HepG2 (cell line): ENCODE results near the gene L3MBTL1. TPM values are rescaled to one million over a fixed set of nuclear protein-coding genes. Genes with fewer than 3 reads are reported as not detected.

Experiments
- ARNT ChIP-seq: fragments of 450-650 bp; IDR thresholded peaks from 2 replicates; pipeline ENCODE4 v1.6.1; 2017
- ATF1 ChIP-seq: IDR thresholded peaks from 2 replicates; pipeline ENCODE4 v1.6.1; 2016; ENCODE audit warnings: mild to moderate bottlenecking, control low read depth
- ATF7 ChIP-seq, 2 experiments: fragments of 450-650 bp in 1 of 2; sonication (generic) in 1 of 2; formaldehyde crosslinking in 1 of 2; IDR thresholded peaks; 2 replicates each; pipeline versions ENCODE4 v1.4.0 to v1.6.1; 2016 to 2020; ENCODE audit warnings: antibody characterized with exemption in 1 of 2, mild to moderate bottlenecking in 1 of 2, missing genetic modification reagents in 1 of 2
- BRF2 ChIP-seq: sonication (generic); formaldehyde crosslinking; IDR thresholded peaks from 2 replicates; pipeline ENCODE4 v1.8.1; 2022; ENCODE audit warnings: mild to moderate bottlenecking, missing genetic modification reagents
- CREB1 ChIP-seq, 2 experiments: fragments of 450-650 bp in 1 of 2; IDR thresholded peaks; 2 replicates each; pipeline ENCODE4 v1.6.1; 2016 to 2017; ENCODE audit warnings: control low read depth in 1 of 2, mild to moderate bottlenecking in 1 of 2, missing compliant biosample characterization in 1 of 2, missing genetic modification characterization in 1 of 2
- E2F2 ChIP-seq: sonication (generic); formaldehyde crosslinking; IDR thresholded peaks from 2 replicates; pipeline ENCODE4 v1.4.0; 2020; ENCODE audit warnings: missing genetic modification reagents, borderline replicate concordance
- ETV6 ChIP-seq: sonication (generic); formaldehyde crosslinking; conservative IDR thresholded peaks from 2 replicates; pipeline ENCODE4 v1.4.0; 2020; ENCODE audit warnings: missing genetic modification reagents
- IRF2 ChIP-seq: IDR thresholded peaks from 2 replicates; pipeline ENCODE4 v1.6.1; 2018; ENCODE audit warnings: missing genetic modification reagents, missing compliant biosample characterization
- KDM4B ChIP-seq: sonication (generic); formaldehyde crosslinking; IDR thresholded peaks from 2 replicates; pipeline ENCODE4 v1.4.0; 2020; ENCODE audit warnings: missing genetic modification reagents
- POLR2G ChIP-seq: fragments of 200-400 bp; formaldehyde crosslinking; IDR thresholded peaks from 2 replicates; pipeline ENCODE4 v1.6.1; 2018; ENCODE audit warnings: mild to moderate bottlenecking, low read depth, low read length, moderate library complexity
- SATB2 ChIP-seq: sonication (generic); formaldehyde crosslinking; IDR thresholded peaks from 2 replicates; pipeline ENCODE4 v1.5.0; 2020; ENCODE audit warnings: missing genetic modification reagents
- U2AF2 ChIP-seq: fragments of 200-400 bp; formaldehyde crosslinking; IDR thresholded peaks from 2 replicates; pipeline ENCODE4 v1.6.1; 2017; ENCODE audit warnings: low read depth, mild to moderate bottlenecking, low read length
- ZC3H13 ChIP-seq: sonication (generic); formaldehyde crosslinking; IDR thresholded peaks from 2 replicates; pipeline ENCODE4 v1.8.1; 2023; ENCODE audit warnings: mild to moderate bottlenecking, missing genetic modification reagents, moderate library complexity
- ZFAT ChIP-seq: sonication (generic); formaldehyde crosslinking; conservative IDR thresholded peaks from 2 replicates; pipeline ENCODE4 v1.8.1; 2023; ENCODE audit warnings: missing genetic modification reagents, inconsistent platforms
- ZMAT3 ChIP-seq: sonication (generic); formaldehyde crosslinking; conservative IDR thresholded peaks from 2 replicates; pipeline ENCODE4 v1.7.0; 2021; ENCODE audit warnings: missing genetic modification reagents
- ZMYM4 ChIP-seq: sonication (generic); formaldehyde crosslinking; IDR thresholded peaks from 2 replicates; pipeline ENCODE4 v1.8.1; 2023; ENCODE audit warnings: mild to moderate bottlenecking, missing genetic modification reagents
- ZNF235 ChIP-seq: sonication (generic); formaldehyde crosslinking; IDR thresholded peaks from 2 replicates; pipeline ENCODE4 v1.8.1; 2023; ENCODE audit warnings: mild to moderate bottlenecking, missing genetic modification reagents, borderline replicate concordance
- ZNF337 ChIP-seq: sonication (generic); formaldehyde crosslinking; IDR thresholded peaks from 2 replicates; pipeline ENCODE4 v1.5.1; 2020; ENCODE audit warnings: missing genetic modification reagents, low read depth, mild to moderate bottlenecking, borderline replicate concordance
- ZNF703 ChIP-seq: sonication (generic); formaldehyde crosslinking; IDR thresholded peaks from 2 replicates; pipeline ENCODE4 v1.5.1; 2020; ENCODE audit warnings: missing genetic modification reagents, mild to moderate bottlenecking, moderate library complexity, borderline replicate concordance
- ZNF768 ChIP-seq: sonication (generic); formaldehyde crosslinking; IDR thresholded peaks from 2 replicates; pipeline ENCODE4 v1.4.0; 2020; ENCODE audit warnings: missing genetic modification reagents
- polyA plus RNA-seq, 8 experiments: library from polyadenylated mRNA; depleted of rRNA in 3 of 8; stranded (reverse) in 7 of 8; unstranded in 1 of 8; fragments of >200 nt; fragmentation: Illumina TruSeq in 4 of 8; extraction: Trizol in 4 of 8; gene quantifications; 2 replicates each; pipeline versions ENCODE4 v1.2.1 to v1.2.3, GENCODE V29; 2011 to 2016; ENCODE audit warnings: low read depth in 4 of 8, missing spikeins in 1 of 8, mixed read lengths in 1 of 8; ENCODE audit not compliant: insufficient read depth in 1 of 8
- total RNA-seq, 5 experiments: library from RNA; depleted of rRNA; stranded (reverse); fragments of >200 nt; fragmentation: Illumina TruSeq; extraction: Trizol; gene quantifications; 2 replicates each; pipeline ENCODE4 v1.2.3, GENCODE V29; 2016; ENCODE audit warnings: low read depth in 1 of 5
- TF ChIP-seq, protein P1 (sequence below): sonication (generic); formaldehyde crosslinking; IDR thresholded peaks from 2 replicates; pipeline ENCODE4 v1.4.0; 2020; ENCODE audit warnings: missing genetic modification reagents

L3MBTL1 gene
- total and polyA plus RNA-seq, 2 of the 13 experiments (the other 11 are each of a cell fraction or from before 2014, with no cell fraction given) = 9.0 to 17.8 TPM

DNA sequence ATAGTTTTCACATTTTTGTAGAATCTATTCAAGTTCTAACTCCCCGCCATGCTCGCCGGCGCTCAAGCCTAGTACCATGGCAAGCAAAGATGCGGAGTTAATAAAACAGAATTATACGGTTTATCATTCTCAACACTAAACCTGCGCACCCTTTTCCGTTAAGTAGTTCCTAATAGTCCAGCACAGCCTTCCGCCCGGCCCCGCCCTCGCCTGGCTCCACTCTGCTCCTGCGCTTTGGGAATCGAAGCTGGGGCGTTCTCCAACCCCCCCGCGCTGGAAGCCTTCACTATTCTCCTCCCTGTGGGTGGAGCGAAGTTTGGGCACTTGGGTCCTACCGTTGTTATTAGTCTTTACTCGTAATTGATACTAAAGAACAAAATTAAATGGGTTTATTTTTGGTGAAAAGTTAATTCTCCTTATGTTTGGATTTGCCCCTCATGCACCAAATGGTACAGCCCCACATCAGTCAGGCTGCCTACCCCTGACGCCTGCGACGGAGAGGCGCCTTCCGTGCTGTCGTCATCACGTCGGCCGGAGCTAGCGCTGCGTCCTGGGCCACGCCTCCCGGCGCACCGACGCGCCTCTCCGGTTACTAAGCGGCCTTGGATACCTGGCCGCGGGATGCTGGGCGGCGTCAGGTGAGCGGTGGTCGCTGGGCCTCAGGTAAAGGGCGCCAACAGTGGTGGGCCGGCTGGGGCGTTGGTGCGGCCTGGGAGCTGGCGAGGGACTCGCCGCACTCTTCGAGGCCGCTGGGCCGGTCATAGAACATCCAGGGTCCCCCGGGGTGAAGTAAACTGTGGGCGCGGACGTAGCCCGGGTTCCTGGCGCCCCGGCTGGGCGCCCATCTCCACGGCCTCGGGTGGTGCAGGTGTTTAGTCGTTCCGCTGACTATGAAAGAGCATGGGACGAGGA lies 83.2 kb downstream of the L3MBTL1 start, which contains the start of gene IFT52 (continued):
- peak; percentile 42 for TF ChIP-seq E2F2 (CRISPR knock-in tag)
- TF ChIP-seq U2AF2 = 0 out of 2 replicates have a peak, but pooled peaks have one; percentile 70
- TF ChIP-seq CREB1 (IDR thresholded peaks at IDR 0.05) = peak; percentile 96
- TF ChIP-seq CREB1 (CRISPR knock-in tag; IDR thresholded peaks at IDR 0.05) = peak; percentile 97
- no peak; the same call in 1 of the 2 replicates for TF ChIP-seq ETV6
- TF ChIP-seq KDM4B (CRISPR knock-in tag) = peak; percentile 77
- TF ChIP-seq POLR2G = peak; percentile 93
- TF ChIP-seq ARNT = no peak
- TF ChIP-seq ZNF703 (CRISPR knock-in tag) = 0 out of 2 replicates have a peak, but pooled peaks have one; percentile 13
- peak; percentile 89 for TF ChIP-seq ZNF768 (CRISPR knock-in tag)
- TF ChIP-seq, protein P1, sequence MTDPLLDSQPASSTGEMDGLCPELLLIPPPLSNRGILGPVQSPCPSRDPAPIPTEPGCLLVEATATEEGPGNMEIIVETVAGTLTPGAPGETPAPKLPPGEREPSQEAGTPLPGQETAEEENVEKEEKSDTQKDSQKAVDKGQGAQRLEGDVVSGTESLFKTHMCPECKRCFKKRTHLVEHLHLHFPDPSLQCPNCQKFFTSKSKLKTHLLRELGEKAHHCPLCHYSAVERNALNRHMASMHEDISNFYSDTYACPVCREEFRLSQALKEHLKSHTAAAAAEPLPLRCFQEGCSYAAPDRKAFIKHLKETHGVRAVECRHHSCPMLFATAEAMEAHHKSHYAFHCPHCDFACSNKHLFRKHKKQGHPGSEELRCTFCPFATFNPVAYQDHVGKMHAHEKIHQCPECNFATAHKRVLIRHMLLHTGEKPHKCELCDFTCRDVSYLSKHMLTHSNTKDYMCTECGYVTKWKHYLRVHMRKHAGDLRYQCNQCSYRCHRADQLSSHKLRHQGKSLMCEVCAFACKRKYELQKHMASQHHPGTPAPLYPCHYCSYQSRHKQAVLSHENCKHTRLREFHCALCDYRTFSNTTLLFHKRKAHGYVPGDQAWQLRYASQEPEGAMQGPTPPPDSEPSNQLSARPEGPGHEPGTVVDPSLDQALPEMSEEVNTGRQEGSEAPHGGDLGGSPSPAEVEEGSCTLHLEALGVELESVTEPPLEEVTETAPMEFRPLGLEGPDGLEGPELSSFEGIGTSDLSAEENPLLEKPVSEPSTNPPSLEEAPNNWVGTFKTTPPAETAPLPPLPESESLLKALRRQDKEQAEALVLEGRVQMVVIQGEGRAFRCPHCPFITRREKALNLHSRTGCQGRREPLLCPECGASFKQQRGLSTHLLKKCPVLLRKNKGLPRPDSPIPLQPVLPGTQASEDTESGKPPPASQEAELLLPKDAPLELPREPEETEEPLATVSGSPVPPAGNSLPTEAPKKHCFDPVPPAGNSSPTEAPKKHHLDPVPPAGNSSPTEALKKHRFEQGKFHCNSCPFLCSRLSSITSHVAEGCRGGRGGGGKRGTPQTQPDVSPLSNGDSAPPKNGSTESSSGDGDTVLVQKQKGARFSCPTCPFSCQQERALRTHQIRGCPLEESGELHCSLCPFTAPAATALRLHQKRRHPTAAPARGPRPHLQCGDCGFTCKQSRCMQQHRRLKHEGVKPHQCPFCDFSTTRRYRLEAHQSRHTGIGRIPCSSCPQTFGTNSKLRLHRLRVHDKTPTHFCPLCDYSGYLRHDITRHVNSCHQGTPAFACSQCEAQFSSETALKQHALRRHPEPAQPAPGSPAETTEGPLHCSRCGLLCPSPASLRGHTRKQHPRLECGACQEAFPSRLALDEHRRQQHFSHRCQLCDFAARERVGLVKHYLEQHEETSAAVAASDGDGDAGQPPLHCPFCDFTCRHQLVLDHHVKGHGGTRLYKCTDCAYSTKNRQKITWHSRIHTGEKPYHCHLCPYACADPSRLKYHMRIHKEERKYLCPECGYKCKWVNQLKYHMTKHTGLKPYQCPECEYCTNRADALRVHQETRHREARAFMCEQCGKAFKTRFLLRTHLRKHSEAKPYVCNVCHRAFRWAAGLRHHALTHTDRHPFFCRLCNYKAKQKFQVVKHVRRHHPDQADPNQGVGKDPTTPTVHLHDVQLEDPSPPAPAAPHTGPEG (CRISPR knock-in tag) = peak; percentile 85
- peak; percentile 79 for TF ChIP-seq IRF2
- peak; percentile 79; the same call in 1 of the 2 replicates for TF ChIP-seq ZMAT3
- no peak for TF ChIP-seq ZFAT (CRISPR knock-in tag)
- peak; percentile 84; the same call in 1 of the 2 replicates for TF ChIP-seq ZMYM4 (CRISPR knock-in tag)
- peak; percentile 96 for TF ChIP-seq ZNF235
- peak; percentile 91 for TF ChIP-seq ZNF337 (CRISPR knock-in tag)
- no peak for TF ChIP-seq BRF2 (CRISPR knock-in tag)
- 0 out of 2 replicates have a peak, but pooled peaks have one; percentile 34 for TF ChIP-seq ZC3H13 (CRISPR knock-in tag)
- peak; percentile 94 for TF ChIP-seq ATF1 (CRISPR knock-in tag)
- peak; percentile 92 for TF ChIP-seq ATF7 (IDR thresholded peaks at IDR 0.05)
- peak; percentile 94 for TF ChIP-seq ATF7 (CRISPR knock-in tag; IDR thresholded peaks at IDR 0.05)
- peak; percentile 80; the same call in 1 of the 2 replicates for TF ChIP-seq SATB2 (CRISPR knock-in tag)
